Thyroid gland (tissue), 4 donors: ENCODE measurements around the gene ETFB. TPM values are rescaled to one million over a fixed set of nuclear protein-coding genes. Genes with fewer than 3 reads are reported as not detected.

Experiments used
- DNase-seq, 2 donors: peaks; one replicate each; pipeline ENCODE4 v3.0.0-alpha.2; 2019
- H3K27ac ChIP-seq, 3 donors: fragments of 200-600 bp; sonication (generic); 1 replicate in 2 of 3; 2 replicates in 1 of 3; pipeline ENCODE4 v1.5.1; 2016 to 2019; ENCODE audit warnings: mild to moderate bottlenecking in 1 of 3, moderate library complexity in 1 of 3
- H3K27me3 ChIP-seq: fragments of 200-600 bp; sonication (generic); one replicate; pipeline ENCODE4 v1.5.1; 2019
- H3K36me3 ChIP-seq, 2 donors: fragments of 200-600 bp; sonication (generic); one replicate each; pipeline ENCODE4 v1.5.1; 2016 to 2019
- H3K4me1 ChIP-seq, 2 donors: fragments of 200-600 bp; sonication (generic); one replicate each; pipeline ENCODE4 v1.5.1; 2017 to 2019
- H3K4me3 ChIP-seq, 3 donors: fragments of 200-600 bp; sonication (generic); replicated peaks in 1 of 3; 1 replicate in 2 of 3; 2 replicates in 1 of 3; pipeline ENCODE4 v1.5.1; 2016; ENCODE audit warnings: mild to moderate bottlenecking in 1 of 3
- H3K9me3 ChIP-seq: fragments of 200-600 bp; sonication (generic); one replicate; pipeline ENCODE4 v1.5.1; 2017
- CTCF ChIP-seq, 6 experiments: fragments of 200-600 bp in 3 of 6; fragments of 450-650 bp in 3 of 6; sonication (generic) in 3 of 6; IDR thresholded peaks; one replicate each; pipeline ENCODE4 v1.5.1; 2016 to 2019; ENCODE audit warnings: antibody characterized with exemption in 6 of 6, mild to moderate bottlenecking in 2 of 6, inconsistent platforms in 1 of 6, moderate library complexity in 1 of 6
- POLR2A ChIP-seq, 2 donors: fragments of 450-650 bp; IDR thresholded peaks; one replicate each; pipeline ENCODE4 v1.6.1; 2017; ENCODE audit warnings: antibody characterized with exemption in 2 of 2, mild to moderate bottlenecking in 2 of 2, moderate library complexity in 1 of 2
- WGBS, 2 donors: methylation state at CpG; one replicate each; pipeline ENCODE4 v1.1.5; 2017; 5-methylcytosine and 5-hydroxymethylcytosine counted together
- intact Hi-C: fragments of 100-400 bp; cut with DNase I; formaldehyde crosslinking; loops from one replicate; pipeline ENCODE4 v1.15.1; 2023
- total RNA-seq, 4 donors: library from RNA; depleted of rRNA; stranded (reverse); fragments of >200 nt; gene quantifications; one replicate each; pipeline ENCODE4 v1.2.3, GENCODE V29; 2016

Gene ETFB
- total RNA-seq, 4 donors from 2014 or later, result 73.1 to 177 (median 129) TPM

DNA sequence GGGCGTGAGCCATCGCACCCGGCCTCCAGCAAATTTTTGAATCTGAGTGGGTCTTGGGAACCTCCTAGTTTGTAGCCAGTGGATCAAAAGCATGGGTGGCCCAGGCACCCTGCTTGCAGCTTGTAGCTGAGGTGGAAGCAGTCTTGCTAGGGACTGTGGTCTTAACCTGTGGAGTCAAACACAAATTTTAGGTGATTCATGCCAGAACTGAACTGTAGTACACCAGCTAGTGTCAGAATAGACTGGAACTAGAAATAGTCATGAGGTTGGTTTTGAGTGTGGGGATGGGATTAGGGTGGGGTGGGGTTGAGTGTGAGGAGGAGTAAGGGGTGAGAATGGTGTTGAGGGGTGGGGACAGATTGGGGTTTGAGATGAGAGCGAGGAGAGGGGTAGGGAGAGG is 15.8 kb upstream of the ETFB start:
- Histone ChIP-seq H3K36me3 (no peaks in the 10 kb centered on the region), H3K9me3 (no peaks in the 10 kb centered on the region), H3K4me3 (no peak overlapping the region), H3K27me3 (no peaks in the 10 kb centered on the region), H3K27ac (no peak overlapping the region), H3K4me1 (no peaks in the 10 kb centered on the region)
- TF ChIP-seq POLR2A (IDR thresholded peaks at IDR 0.05) (no peak), CTCF (IDR thresholded peaks at IDR 0.05) (no peak)
- WGBS, 2 donors, result 95 to 99% methylated on average over 4 of the region's 4 CpGs
- intact Hi-C loops, result no loop called here
- no peak for DNase-seq

GRCh38 chr19:51380379-51380778 is 14.2 kb upstream of the ETFB start:
- H3K27ac ChIP-seq, result no peak overlapping the region
- no peaks in the 10 kb centered on the region for H3K9me3 ChIP-seq
- intact Hi-C loops, result no loop called here
- DNase-seq, result no peak
- H3K27me3 ChIP-seq, result no peaks in the 10 kb centered on the region
- no peak overlapping the region for H3K4me3 ChIP-seq
- no peaks in the 10 kb centered on the region for H3K36me3 ChIP-seq
- H3K4me1 ChIP-seq, result no peaks in the 10 kb centered on the region
- WGBS, 2 donors, result 89 to 95% methylated on average over 9 of the region's 9 CpGs
- TF ChIP-seq POLR2A (IDR thresholded peaks at IDR 0.05) (no peak), CTCF (IDR thresholded peaks at IDR 0.05) (no peak)

GRCh38 chr19:51377422-51377821 is 11.2 kb upstream of the ETFB start:
- no peaks in the 10 kb centered on the region for H3K36me3 ChIP-seq
- H3K27me3 ChIP-seq, result no peaks in the 10 kb centered on the region
- intact Hi-C loops, result no loop called here
- no peaks in the 10 kb centered on the region for H3K9me3 ChIP-seq
- WGBS, 2 donors, result 87 to 100% methylated on average over 2 of the region's 2 CpGs
- no peak overlapping the region for H3K27ac ChIP-seq
- no peaks in the 10 kb centered on the region for H3K4me1 ChIP-seq
- H3K4me3 ChIP-seq, result no peak overlapping the region
- DNase-seq, result no peak
- TF ChIP-seq CTCF (IDR thresholded peaks at IDR 0.05) (no peak), POLR2A (IDR thresholded peaks at IDR 0.05) (no peak)

- Histone ChIP-seq H3K27ac (no peak overlapping the region), H3K4me1 (no peaks in the 10 kb centered on the region), H3K4me3 (no peak overlapping the region), H3K27me3 (no peaks in the 10 kb centered on the region), H3K9me3 (no peaks in the 10 kb centered on the region), H3K36me3 (no peaks in the 10 kb centered on the region)
- intact Hi-C loops, result no loop called here
- no peak for DNase-seq
- WGBS, 2 donors, result 74 to 76% methylated on average over 9 to 11 of the region's 11 CpGs
- TF ChIP-seq POLR2A (IDR thresholded peaks at IDR 0.05) (no peak), CTCF (IDR thresholded peaks at IDR 0.05) (no peak)
Observed at GRCh38 chr19:51375504-51376221, 9.5 kb upstream of the ETFB start.

- no peak for TF ChIP-seq POLR2A (IDR thresholded peaks at IDR 0.05)
- no peak for TF ChIP-seq CTCF (IDR thresholded peaks at IDR 0.05)
- Histone ChIP-seq H3K36me3 (no peaks in the 10 kb centered on the region), H3K27ac (no peak within 1 kb of the TSS), H3K27me3 (no peaks in the 10 kb centered on the region), H3K9me3 (no peaks in the 10 kb centered on the region), H3K4me1 (peaks cover 0 to 6% of the 10 kb centered on the region in 2 donors), H3K4me3 (no peak within 1 kb of the TSS)
- DNase-seq, result no peak
- intact Hi-C loops, result no loop called here
- 46 to 60% methylated on average over 9 of the region's 9 CpGs for WGBS, 2 donors
Observed at GRCh38 chr19:51372649-51373504, 6.7 kb upstream of the ETFB start, which contains the start of gene NKG7. Gene NKG7 (minus strand): TSS chr19:51372654. CDS start chr19:51372535, 119 bp downstream.
